Measurements from ENCODE around the gene TSHR. TPM values are rescaled to one million over a fixed set of nuclear protein-coding genes. Genes with fewer than 3 reads are reported as not detected.

The TSHR gene
- total RNA-seq, 6 experiments from 2014 or later, result not detected

DNA sequence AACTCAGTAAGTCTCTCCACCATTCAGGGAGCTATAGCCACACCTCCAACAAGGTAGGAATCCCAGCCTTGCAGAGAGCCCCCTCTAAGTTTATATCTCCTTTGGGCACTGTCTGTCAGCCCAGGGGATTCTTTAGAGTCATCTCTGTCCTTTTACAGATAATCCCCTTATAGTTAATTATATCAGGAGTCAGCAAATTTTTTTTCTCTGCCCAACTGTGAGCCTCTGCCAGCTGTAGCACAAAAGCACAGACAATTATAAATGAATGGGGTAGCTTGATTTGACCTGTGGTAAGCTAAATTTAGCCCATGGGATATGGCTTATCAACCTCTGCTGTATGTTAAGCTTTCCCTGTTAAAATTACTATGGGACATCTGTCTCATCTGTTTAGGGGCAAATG lies 22.1 kb upstream of the TSHR start:
- H3K4me3 Mint-ChIP-seq, result no peak overlapping the region
- H3K27ac Mint-ChIP-seq, result no peak overlapping the region
- H3K27me3 Mint-ChIP-seq (ENCODE audit: insufficient read depth), result no peaks in the 10 kb centered on the region; the same call in 1 of the 2 replicates
- DNase-seq, result no peak
- TF ChIP-seq, protein P1, sequence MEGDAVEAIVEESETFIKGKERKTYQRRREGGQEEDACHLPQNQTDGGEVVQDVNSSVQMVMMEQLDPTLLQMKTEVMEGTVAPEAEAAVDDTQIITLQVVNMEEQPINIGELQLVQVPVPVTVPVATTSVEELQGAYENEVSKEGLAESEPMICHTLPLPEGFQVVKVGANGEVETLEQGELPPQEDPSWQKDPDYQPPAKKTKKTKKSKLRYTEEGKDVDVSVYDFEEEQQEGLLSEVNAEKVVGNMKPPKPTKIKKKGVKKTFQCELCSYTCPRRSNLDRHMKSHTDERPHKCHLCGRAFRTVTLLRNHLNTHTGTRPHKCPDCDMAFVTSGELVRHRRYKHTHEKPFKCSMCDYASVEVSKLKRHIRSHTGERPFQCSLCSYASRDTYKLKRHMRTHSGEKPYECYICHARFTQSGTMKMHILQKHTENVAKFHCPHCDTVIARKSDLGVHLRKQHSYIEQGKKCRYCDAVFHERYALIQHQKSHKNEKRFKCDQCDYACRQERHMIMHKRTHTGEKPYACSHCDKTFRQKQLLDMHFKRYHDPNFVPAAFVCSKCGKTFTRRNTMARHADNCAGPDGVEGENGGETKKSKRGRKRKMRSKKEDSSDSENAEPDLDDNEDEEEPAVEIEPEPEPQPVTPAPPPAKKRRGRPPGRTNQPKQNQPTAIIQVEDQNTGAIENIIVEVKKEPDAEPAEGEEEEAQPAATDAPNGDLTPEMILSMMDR (IDR thresholded peaks at IDR 0.05), result no peak
- peaks cover 5% of the 10 kb centered on the region; the same call in 1 of the 2 replicates for H3K36me3 Mint-ChIP-seq (ENCODE audit: low read depth)
- H3K4me1 Mint-ChIP-seq (ENCODE audit: low read depth), result peaks cover 42% of the 10 kb centered on the region
- no peaks in the 10 kb centered on the region for H3K9me3 Mint-ChIP-seq

DNA sequence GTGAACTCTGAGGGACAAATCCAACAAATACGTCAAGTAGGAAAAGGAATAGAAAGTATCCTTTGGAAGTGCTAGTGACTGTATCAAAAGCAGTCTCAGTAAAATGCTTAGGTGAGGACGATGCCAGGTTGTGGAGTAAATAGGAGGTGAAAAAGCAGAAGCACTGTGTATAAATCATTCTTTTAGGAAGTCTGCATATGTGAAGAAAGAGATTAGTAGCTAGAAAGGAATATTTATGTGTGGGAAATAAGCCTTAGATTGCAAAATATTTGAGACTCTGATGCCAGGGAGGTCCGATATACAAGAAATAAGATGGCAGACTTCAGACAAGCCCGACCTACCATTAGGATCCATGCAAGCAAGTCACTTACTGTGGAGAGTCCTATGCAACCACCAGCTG lies 21.7 kb upstream of the TSHR start:
- H3K27ac Mint-ChIP-seq, result no peak overlapping the region
- TF ChIP-seq, protein P1 (IDR thresholded peaks at IDR 0.05), result no peak
- H3K36me3 Mint-ChIP-seq (ENCODE audit: low read depth), result peaks cover 5% of the 10 kb centered on the region; the same call in 1 of the 2 replicates
- H3K4me3 Mint-ChIP-seq, result no peak overlapping the region
- no peaks in the 10 kb centered on the region; the same call in none of the 2 replicates for H3K27me3 Mint-ChIP-seq (ENCODE audit: insufficient read depth)
- DNase-seq, result no peak
- H3K9me3 Mint-ChIP-seq, result no peaks in the 10 kb centered on the region
- peaks cover 38% of the 10 kb centered on the region for H3K4me1 Mint-ChIP-seq (ENCODE audit: low read depth)

DNA sequence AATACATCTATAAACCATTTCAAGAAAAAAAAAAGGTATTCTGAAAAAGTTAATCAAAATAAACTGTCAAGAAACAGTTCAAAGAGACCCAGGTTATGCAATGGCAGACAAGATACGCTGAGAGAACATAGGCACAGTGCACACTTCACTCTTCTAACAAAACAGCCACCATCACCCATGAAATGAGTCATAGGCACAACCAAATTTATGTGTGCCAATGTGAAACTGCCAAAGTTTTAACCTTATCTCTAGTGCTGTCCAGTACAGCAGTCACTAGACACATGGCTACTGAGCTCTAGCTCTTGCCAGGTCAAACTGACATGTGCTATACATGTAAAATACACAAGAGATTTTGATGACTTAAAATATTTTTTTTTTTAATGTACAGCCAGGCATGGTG lies 15.3 kb upstream of the TSHR start:
- Mint-ChIP-seq H3K4me1 (ENCODE audit: low read depth) (peaks cover 41% of the 10 kb centered on the region), H3K36me3 (ENCODE audit: low read depth) (peaks cover 5% of the 10 kb centered on the region; the same call in 1 of the 2 replicates), H3K27me3 (ENCODE audit: insufficient read depth) (no peaks in the 10 kb centered on the region; the same call in 1 of the 2 replicates), H3K27ac (no peak overlapping the region; the same call in 1 of the 2 replicates), H3K9me3 (no peaks in the 10 kb centered on the region), H3K4me3 (peak overlapping the region; percentile 93)
- DNase-seq, result no peak
- TF ChIP-seq, protein P1 (IDR thresholded peaks at IDR 0.05), result no peak

DNA sequence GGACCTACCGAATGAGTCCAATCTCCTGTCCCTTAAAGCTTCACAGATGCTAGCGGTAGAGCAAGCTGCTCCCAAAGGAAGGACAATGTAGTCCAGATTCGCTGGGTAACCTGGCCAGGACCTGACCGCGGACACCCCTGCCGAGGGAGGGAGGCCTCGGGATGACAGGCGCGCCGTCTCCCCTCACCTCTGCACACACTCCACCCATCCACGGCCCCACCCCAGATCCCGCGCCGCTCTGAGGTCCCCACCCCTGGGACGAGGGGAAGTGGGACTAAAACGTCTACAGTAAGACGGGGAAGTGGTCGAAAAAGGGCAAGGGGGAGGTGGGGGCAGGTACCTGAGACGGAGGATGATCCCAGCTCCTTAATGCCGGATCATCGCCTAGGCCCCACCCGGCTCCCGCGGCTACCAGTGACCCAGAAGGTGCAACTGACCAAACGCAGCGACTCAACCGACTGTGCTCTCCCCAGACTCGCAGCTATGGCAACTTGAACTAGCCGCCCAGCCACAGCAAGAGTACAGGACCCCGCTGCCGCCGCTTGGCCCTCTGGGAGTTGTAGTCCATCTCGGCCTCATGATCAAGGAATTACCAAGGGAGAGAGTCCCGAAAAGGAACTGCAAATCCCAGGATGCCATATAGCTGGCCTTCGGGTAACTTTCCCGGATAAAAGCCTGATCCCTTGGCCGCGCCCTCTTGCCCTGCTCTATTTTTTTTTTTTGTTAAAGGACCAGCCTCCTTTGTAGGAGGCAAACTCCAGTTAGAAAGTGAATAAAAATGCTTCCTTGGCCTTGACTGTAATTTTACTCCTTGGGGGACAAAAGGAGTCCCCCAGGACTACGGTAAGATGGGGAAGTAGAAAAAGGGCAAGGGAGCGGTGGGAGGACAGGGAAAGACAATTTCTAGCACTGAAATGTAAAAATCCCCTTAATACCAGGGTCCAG lies 13.9 kb upstream of the TSHR start, which contains the start of gene CEP128:
CEP128 (minus strand) TSS at position 498 of the 945 bp plus-strand sequence.
- DNase-seq, result peak; percentile 99
- H3K27ac Mint-ChIP-seq, result peak within 1 kb of the TSS; percentile 79
- H3K27me3 Mint-ChIP-seq (ENCODE audit: insufficient read depth), result peaks cover 2% of the 10 kb centered on the region; the same call in 1 of the 2 replicates
- no peaks in the 10 kb centered on the region for H3K36me3 Mint-ChIP-seq (ENCODE audit: low read depth)
- H3K9me3 Mint-ChIP-seq, result peaks cover 3% of the 10 kb centered on the region; the same call in 1 of the 2 replicates
- peak within 1 kb of the TSS; percentile 93 for H3K4me3 Mint-ChIP-seq
- peaks cover 47% of the 10 kb centered on the region for H3K4me1 Mint-ChIP-seq (ENCODE audit: low read depth)
- TF ChIP-seq, protein P1 (IDR thresholded peaks at IDR 0.05), result no peak

DNA sequence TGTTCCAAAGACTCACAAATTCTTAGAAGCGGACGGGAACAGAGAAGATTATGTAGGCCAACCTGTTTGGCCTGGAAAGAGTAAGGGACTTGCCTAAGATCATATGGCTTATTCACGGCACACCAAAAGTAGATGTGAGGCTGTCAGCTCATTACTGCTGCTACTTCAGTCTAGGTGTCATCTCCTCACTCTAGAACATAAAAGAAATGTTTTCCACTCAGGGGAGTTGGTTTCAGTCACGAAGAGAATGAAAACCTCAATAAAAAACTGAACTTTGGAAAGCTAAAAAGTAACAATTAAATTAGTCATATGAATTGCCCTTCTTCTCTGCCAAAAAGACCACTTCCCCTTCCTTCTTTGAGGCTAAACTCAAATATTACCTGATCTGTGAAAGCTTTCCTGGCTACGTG lies 13.2 kb upstream of the TSHR start:
- H3K9me3 Mint-ChIP-seq, result peaks cover 3% of the 10 kb centered on the region; the same call in 1 of the 2 replicates

More for the DNA sequence above, 13.2 kb upstream of the TSHR start:
- Mint-ChIP-seq H3K27me3 (ENCODE audit: insufficient read depth) (peaks cover 2% of the 10 kb centered on the region; the same call in 1 of the 2 replicates), H3K27ac (peak overlapping the region; percentile 79), H3K4me1 (ENCODE audit: low read depth) (peaks cover 48% of the 10 kb centered on the region), H3K4me3 (peak overlapping the region; percentile 93), H3K36me3 (ENCODE audit: low read depth) (no peaks in the 10 kb centered on the region)
- TF ChIP-seq, protein P1 (IDR thresholded peaks at IDR 0.05), result no peak
- no peak for DNase-seq

Data from HFFc6 (cell line).